Measurements from ENCODE around the gene SUN2. TPM values are rescaled to one million over a fixed set of nuclear protein-coding genes. Genes with fewer than 3 reads are reported as not detected.

Gene SUN2
- polyA plus RNA-seq, 1 donor from 2014 or later = 172 TPM

- peak overlapping the region; percentile 98 for H3K4me3 ChIP-seq (ENCODE audit: low read length)
- H3K4me2 ChIP-seq (ENCODE audit: low read length) = peak overlapping the region; percentile 57
- peak overlapping the region; percentile 74 for H3K27ac ChIP-seq (ENCODE audit: low read length)
- TF ChIP-seq EP300 (conservative IDR thresholded peaks at IDR 0.05; ENCODE audit: poor library complexity, severe bottlenecking) (no peak), POLR2AphosphoS5 (IDR thresholded peaks at IDR 0.05) (no peak), SMC3 (conservative IDR thresholded peaks at IDR 0.05; ENCODE audit: poor library complexity) (peak; percentile 25), RAD21 (conservative IDR thresholded peaks at IDR 0.05) (peak; percentile 6), MXI1 (conservative IDR thresholded peaks at IDR 0.05; ENCODE audit: poor library complexity, severe bottlenecking) (peak; percentile 94)
- H3F3A ChIP-seq (ENCODE audit: insufficient read depth, low read length, poor library complexity, severe bottlenecking) = no peaks in the 10 kb centered on the region
- no peaks in the 10 kb centered on the region for H4K20me1 ChIP-seq (ENCODE audit: insufficient read depth)
- H3K79me2 ChIP-seq (replicated peaks; ENCODE audit: insufficient read depth, low read length) = peaks cover 42% of the 10 kb centered on the region
- H3K9me2 ChIP-seq (ENCODE audit: insufficient read depth, low read length) = no peaks in the 10 kb centered on the region
- H2AFZ ChIP-seq (ENCODE audit: low read depth, low read length) = no peak overlapping the region
- H3K9me3 ChIP-seq (ENCODE audit: low read length) = no peaks in the 10 kb centered on the region
- H3K36me3 ChIP-seq (ENCODE audit: insufficient read depth, low read length) = no peaks in the 10 kb centered on the region
- H3K9ac ChIP-seq (ENCODE audit: low read length) = peak overlapping the region; percentile 88
- H3K27me3 ChIP-seq (ENCODE audit: insufficient read depth, low read depth, low read length) = no peaks in the 10 kb centered on the region
Measured at GRCh38 chr22:38706101-38706900, 49.5 kb downstream of the SUN2 start.

- H3K9me3 ChIP-seq (ENCODE audit: low read length) = no peaks in the 10 kb centered on the region
- H3F3A ChIP-seq (ENCODE audit: insufficient read depth, low read length, poor library complexity, severe bottlenecking) = no peaks in the 10 kb centered on the region
- peak within 1 kb of the TSS; percentile 88 for H3K9ac ChIP-seq (ENCODE audit: low read length)
- H2AFZ ChIP-seq (ENCODE audit: low read depth, low read length) = peak within 1 kb of the TSS; percentile 47
- peak within 1 kb of the TSS; percentile 87 for H3K27ac ChIP-seq (ENCODE audit: low read length)
- peak within 1 kb of the TSS; percentile 87 for H3K4me2 ChIP-seq (ENCODE audit: low read length)
- H3K27me3 ChIP-seq (ENCODE audit: insufficient read depth, low read depth, low read length) = no peaks in the 10 kb centered on the region
- H3K4me3 ChIP-seq (ENCODE audit: low read length) = peak within 1 kb of the TSS; percentile 98
- TF ChIP-seq MXI1 (conservative IDR thresholded peaks at IDR 0.05; ENCODE audit: poor library complexity, severe bottlenecking) (peak; percentile 52), POLR2AphosphoS5 (IDR thresholded peaks at IDR 0.05) (peak; percentile 83), EP300 (conservative IDR thresholded peaks at IDR 0.05; ENCODE audit: poor library complexity, severe bottlenecking) (peak; percentile 22), TAF1 (IDR thresholded peaks at IDR 0.05; ENCODE audit: low read depth) (peak; percentile 87), REST (IDR thresholded peaks at IDR 0.05; ENCODE audit: borderline replicate concordance) (peak; percentile 76), RAD21 (conservative IDR thresholded peaks at IDR 0.05) (no peak), EZH2 (IDR thresholded peaks at IDR 0.05; ENCODE audit: borderline replicate concordance, insufficient read depth, low read length, poor library complexity, severe bottlenecking) (no peak), CTCF (IDR thresholded peaks at IDR 0.05; ENCODE audit: poor library complexity, severe bottlenecking) (peak; percentile 70), SMC3 (conservative IDR thresholded peaks at IDR 0.05; ENCODE audit: poor library complexity) (no peak)
- no peaks in the 10 kb centered on the region for H3K9me2 ChIP-seq (ENCODE audit: insufficient read depth, low read length)
- peaks cover 33% of the 10 kb centered on the region for H3K79me2 ChIP-seq (replicated peaks; ENCODE audit: insufficient read depth, low read length)
- no peaks in the 10 kb centered on the region for H3K36me3 ChIP-seq (ENCODE audit: insufficient read depth, low read length)
- no peaks in the 10 kb centered on the region for H4K20me1 ChIP-seq (ENCODE audit: insufficient read depth)
Measured at GRCh38 chr22:38705235-38706100, 50.3 kb downstream of the SUN2 start, which contains the start of gene GTPBP1. Gene GTPBP1, plus strand, starts transcription at chr22:38705944. Its CDS starts 12 bp downstream, at chr22:38705956.

Data from neural cell (in vitro differentiated cells).